ENCODE data around the gene CIITA. TPM values are rescaled to one million over a fixed set of nuclear protein-coding genes. Genes with fewer than 3 reads are reported as not detected.

Gene CIITA
- polyA plus RNA-seq, 1 donor (not counting 4 experiments of a cell fraction or from before 2014, with no cell fraction given), result 0.05 TPM

- no peak for DNase-seq (ENCODE audit: low read depth, low spot score)
- FAIRE-seq, result no peak
- H3K4me2 ChIP-seq (ENCODE audit: control insufficient read depth, extremely low read depth, insufficient read depth, low read depth, low read length), result no peak overlapping the region
These were observed 18.3 kb downstream of the CIITA start for GRCh38 chr16:10895053-10895946.

GRCh38 chr16:10896165-10896564 is 19.2 kb downstream of the CIITA start:
- Histone ChIP-seq H3K9ac (ENCODE audit: control insufficient read depth, extremely low read depth, insufficient read depth, low read length) (no peak overlapping the region), H3K9me3 (ENCODE audit: control insufficient read depth, low read depth, low read length) (no peaks in the 10 kb centered on the region), H3K36me3 (ENCODE audit: control insufficient read depth in 2 of 2, extremely low read depth in 1 of 2, insufficient read depth in 2 of 2, low read length in 2 of 2) (no peaks in the 10 kb centered on the region), H4K20me1 (ENCODE audit: control insufficient read depth, extremely low read depth, insufficient read depth, low read length) (peaks cover 1% of the 10 kb centered on the region), H3K27me3 (ENCODE audit: control insufficient read depth, extremely low read depth, insufficient read depth, low read length) (no peaks in the 10 kb centered on the region), H3K27ac (ENCODE audit: control insufficient read depth, insufficient read depth, low read length) (no peak overlapping the region), H3K79me2 (ENCODE audit: control insufficient read depth, insufficient read depth, low read length) (no peaks in the 10 kb centered on the region), H3K4me3 (ENCODE audit: control insufficient read depth in 2 of 3, extremely low read depth in 1 of 3, insufficient read depth in 2 of 3, low read depth in 1 of 3, low read length in 3 of 3) (no peak overlapping the region), H2AFZ (ENCODE audit: control insufficient read depth, low read length) (no peak overlapping the region), H3K4me2 (ENCODE audit: control insufficient read depth, extremely low read depth, insufficient read depth, low read depth, low read length) (no peak overlapping the region), H3K9me1 (ENCODE audit: control insufficient read depth, extremely low read depth, insufficient read depth, low read length) (no peaks in the 10 kb centered on the region), H3K4me1 (ENCODE audit: control insufficient read depth, extremely low read depth, insufficient read depth, low read length) (no peaks in the 10 kb centered on the region)
- FAIRE-seq, result no peak
- no peak for TF ChIP-seq EZH2 (IDR thresholded peaks at IDR 0.05; ENCODE audit: low read length)
- TF ChIP-seq CTCF (optimal IDR thresholded peaks at IDR 0.05 in 1 of 3, IDR thresholded peaks at IDR 0.05 in 1 of 3, conservative IDR thresholded peaks at IDR 0.05 in 1 of 3; ENCODE audit: extremely low read depth in 1 of 3, insufficient read depth in 2 of 3, low read length in 3 of 3), result no peak
- dilution Hi-C loops (cut with MboI; ENCODE audit: extremely low pct_ligation_motif_present, low sequenced_read_pairs), result no loop called here
- no peak for DNase-seq (ENCODE audit: low read depth, low spot score)

More at GRCh38 chr16:10895053-10895946, 18.3 kb downstream of the CIITA start:
- Histone ChIP-seq H4K20me1 (ENCODE audit: control insufficient read depth, extremely low read depth, insufficient read depth, low read length) (no peaks in the 10 kb centered on the region), H3K27ac (ENCODE audit: control insufficient read depth, insufficient read depth, low read length) (no peak overlapping the region), H2AFZ (ENCODE audit: control insufficient read depth, low read length) (no peak overlapping the region), H3K9ac (ENCODE audit: control insufficient read depth, extremely low read depth, insufficient read depth, low read length) (no peak overlapping the region), H3K36me3 (ENCODE audit: control insufficient read depth in 2 of 2, extremely low read depth in 1 of 2, insufficient read depth in 2 of 2, low read length in 2 of 2) (no peaks in the 10 kb centered on the region), H3K4me1 (ENCODE audit: control insufficient read depth, extremely low read depth, insufficient read depth, low read length) (no peaks in the 10 kb centered on the region), H3K9me3 (ENCODE audit: control insufficient read depth, low read depth, low read length) (no peaks in the 10 kb centered on the region), H3K9me1 (ENCODE audit: control insufficient read depth, extremely low read depth, insufficient read depth, low read length) (no peaks in the 10 kb centered on the region), H3K4me3 (ENCODE audit: control insufficient read depth in 2 of 3, extremely low read depth in 1 of 3, insufficient read depth in 2 of 3, low read depth in 1 of 3, low read length in 3 of 3) (no peak overlapping the region), H3K27me3 (ENCODE audit: control insufficient read depth, extremely low read depth, insufficient read depth, low read length) (no peaks in the 10 kb centered on the region), H3K79me2 (ENCODE audit: control insufficient read depth, insufficient read depth, low read length) (no peaks in the 10 kb centered on the region)
- dilution Hi-C loops (cut with MboI; ENCODE audit: extremely low pct_ligation_motif_present, low sequenced_read_pairs), result no loop called here
- no peak for TF ChIP-seq EZH2 (IDR thresholded peaks at IDR 0.05; ENCODE audit: low read length)
- no peak for TF ChIP-seq CTCF (optimal IDR thresholded peaks at IDR 0.05 in 1 of 3, IDR thresholded peaks at IDR 0.05 in 1 of 3, conservative IDR thresholded peaks at IDR 0.05 in 1 of 3; ENCODE audit: extremely low read depth in 1 of 3, insufficient read depth in 2 of 3, low read length in 3 of 3)

Measured in keratinocyte (primary cell).